GM19099 (cell line): Measurements from ENCODE around the gene FHAD1.

ENCODE experiments used
- POLR2A ChIP-seq: IDR thresholded peaks from 3 replicates; pipeline ENCODE4 v1.6.1; 2011; ENCODE audit warnings: low read depth; ENCODE audit not compliant: insufficient read length; ENCODE audit errors: extremely low read depth

Gene FHAD1

DNA sequence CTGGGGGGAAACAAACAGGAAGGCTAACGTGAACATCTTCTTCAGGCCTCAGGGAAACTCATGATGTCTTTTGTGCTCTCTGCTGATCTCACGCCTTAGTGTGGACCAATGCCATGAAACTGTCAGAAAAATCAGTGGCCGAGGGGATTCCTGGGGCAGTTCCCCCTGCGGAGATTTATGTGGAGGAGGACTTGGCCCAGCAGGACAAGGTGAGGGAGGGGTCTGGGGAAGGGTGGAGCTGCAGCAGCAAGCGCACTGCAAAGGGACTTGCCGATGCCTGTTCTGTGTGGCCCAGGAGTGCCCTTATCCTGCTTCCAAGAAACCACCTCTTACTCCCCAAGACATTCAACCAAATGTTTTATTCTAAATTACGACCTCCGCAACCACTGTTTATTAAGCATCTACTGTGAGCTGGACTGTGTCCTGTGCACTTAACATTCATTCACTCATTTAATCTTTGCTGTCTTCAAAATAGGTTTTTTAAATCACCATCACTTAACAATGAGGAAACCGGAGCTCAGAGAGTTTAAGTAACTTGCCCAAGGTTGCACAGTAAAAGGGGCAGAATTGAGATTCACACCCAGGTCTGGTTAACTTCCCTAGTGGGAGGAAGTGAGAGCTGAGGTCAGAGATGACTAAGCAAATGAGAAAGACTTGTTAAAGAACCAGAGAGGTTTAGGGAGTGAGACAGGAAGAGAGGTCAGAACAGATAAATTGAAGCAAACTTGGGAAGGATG is 49.7 kb downstream of the FHAD1 start:
- TF ChIP-seq POLR2A = no peak

DNA sequence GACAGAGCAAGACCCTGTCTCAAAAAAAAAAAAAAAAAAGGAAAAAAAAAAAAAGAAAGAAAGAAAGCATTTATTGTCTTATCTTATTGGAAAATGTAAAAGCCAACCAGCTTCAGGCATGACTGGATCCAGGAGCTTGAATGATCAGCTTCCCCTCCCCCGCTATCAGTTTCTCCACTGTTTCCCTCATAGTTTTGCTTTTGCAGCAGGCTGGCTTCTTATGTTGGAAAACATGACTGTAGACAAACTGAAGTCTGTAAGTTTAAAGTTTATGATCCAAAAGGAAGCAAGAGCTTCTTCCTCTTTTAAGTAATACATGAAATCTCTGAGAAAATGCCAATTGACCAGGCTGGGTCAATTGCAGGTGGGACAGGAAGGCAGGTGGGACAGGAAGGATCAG is 52.2 kb downstream of the FHAD1 start:
- TF ChIP-seq POLR2A = no peak

DNA sequence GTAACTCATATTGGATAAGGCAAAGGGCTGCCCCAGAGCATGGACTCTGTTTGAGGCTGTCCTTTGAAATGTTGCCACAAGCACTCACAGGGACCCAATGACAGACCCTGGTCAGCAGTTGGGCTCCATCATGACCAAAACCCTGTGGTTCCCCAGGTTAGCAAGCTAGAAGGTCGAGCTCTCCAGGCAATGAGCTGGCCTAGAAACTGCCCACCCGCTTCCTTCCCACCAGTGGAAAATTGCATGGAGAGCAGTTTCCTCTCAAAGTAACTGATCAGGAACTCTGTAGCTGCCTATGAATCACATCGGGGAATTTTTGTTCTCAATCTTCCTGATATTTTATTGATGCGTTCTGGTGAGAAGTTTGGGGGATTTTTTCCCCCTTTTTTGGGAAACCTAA is 52.8 kb downstream of the FHAD1 start:
- no peak for TF ChIP-seq POLR2A

DNA sequence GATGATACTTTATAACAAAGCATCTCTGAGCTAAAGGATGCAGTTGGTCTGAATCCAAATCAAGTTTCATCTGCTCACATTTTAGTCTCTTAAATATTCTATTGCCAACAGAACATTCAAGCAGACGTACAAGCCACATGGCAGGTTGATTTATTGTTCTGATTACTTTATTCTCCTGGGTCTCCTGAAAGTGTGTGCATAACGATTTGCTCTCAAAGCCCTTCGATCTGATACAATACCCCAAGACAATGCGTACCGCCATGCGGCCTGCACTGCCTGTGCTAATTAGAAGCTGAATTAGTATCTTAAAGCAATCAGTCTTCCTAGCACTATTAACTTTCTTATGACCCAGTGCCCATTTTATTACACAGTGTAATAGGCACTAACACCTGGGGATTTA is 56.9 kb downstream of the FHAD1 start:
- no peak for TF ChIP-seq POLR2A

DNA sequence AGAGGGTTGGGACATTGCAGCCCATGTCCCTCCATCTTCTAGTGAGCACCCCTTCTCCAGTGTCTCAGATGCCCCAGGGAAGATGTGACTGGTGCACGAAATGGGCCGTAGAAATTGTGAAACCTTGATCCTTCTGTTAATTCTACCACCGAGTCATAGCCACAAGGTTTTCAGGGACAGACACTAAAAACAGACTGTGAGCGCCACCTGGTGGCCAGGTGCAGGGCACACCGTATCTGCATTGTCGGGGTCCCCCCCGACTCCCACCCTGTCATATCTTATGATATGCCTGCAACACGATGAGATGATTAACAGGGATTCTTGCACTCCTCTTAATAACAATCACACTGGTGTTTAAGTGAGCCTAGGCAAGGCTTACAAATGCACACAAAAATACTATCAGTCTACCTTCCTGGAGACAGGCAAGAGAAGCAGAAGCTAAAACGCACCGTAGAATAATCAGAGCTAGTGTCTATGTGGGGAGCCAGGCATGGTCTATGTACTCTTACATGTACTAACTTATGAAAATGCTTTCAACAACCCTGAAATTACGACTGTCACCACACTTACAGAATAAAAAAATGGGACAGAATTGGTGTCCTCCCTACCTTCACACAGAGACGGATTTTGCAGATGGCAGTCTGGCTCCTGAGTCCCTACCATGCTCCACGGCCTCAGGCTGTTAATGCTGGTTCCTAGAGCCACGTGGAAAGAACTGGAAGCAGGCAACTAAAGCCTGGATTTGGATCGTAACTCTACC is 57.9 kb downstream of the FHAD1 start:
- TF ChIP-seq POLR2A = no peak

DNA sequence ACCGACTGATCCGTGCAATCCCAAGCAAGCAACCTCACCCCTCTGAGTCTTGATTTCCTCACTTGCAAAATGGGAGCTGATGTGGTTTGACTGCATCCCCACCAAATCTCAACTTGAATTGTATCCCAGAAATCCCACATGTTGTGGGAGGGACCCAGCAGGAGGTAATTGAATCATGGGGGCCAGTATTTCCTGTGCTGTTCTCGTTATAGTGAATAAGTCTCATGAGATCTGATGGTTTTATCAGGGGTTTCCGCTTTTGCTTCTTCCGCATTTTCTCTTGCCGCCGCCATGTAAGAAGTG is 58.4 kb downstream of the FHAD1 start:
- no peak for TF ChIP-seq POLR2A

DNA sequence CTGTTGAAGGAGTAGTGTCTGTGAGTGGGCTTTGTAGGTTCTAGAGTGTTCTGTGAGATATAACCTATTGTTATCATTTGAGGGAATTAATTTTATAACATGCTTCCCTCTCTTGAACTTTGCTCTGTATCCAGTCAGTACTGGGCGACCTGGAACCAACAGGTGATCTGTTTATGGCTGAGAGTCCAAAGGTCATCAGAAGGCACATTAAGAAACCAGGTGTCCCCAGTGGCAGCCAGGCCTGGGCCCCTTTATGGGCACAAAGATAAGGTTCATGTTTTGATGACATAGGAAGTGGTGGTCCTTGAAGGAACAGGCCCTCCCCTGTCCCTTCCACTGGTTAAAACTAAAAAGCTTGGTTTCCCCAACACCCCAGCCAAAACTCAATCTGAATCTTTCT is 61.1 kb downstream of the FHAD1 start:
- no peak for TF ChIP-seq POLR2A

DNA sequence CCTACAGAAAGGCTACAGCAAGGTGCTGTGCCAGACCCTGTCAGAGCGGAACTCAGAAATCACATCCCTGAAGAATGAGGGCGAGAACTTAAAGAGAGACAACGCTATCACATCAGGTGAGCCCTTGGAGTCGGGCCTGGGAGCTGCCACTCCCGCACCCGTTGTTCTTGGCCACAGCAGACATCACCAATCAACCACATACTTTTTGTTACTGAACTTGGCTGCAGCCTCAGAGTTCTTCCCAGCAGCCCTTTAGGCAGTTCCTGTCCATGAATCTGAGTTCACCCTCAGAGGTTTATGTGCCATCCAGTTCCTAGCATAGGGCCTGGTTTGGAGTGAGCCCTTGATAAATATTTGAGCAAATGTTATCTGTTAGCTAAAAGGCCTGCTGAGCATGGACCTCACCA is 61.6 kb downstream of the FHAD1 start:
- TF ChIP-seq POLR2A = no peak

DNA sequence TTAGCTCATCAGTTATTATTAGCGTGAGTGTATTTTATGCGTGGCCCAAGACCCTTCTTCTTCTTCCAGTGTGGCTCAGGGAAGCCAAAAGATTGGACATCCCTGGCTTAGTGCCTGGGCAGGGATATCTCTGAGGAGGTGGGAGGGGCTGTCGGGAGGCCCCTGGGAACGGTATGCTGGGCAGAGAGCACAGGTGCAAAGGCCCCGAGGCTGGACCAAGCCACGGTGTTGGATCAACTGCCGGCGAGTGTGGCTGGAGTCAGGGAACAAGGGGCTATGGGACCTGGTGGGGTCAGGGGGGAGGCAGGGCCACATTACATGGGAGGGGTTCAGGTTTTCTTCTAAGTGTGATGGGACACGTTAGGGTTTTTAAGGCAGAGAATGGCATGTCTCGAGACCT is 62.7 kb downstream of the FHAD1 start:
- TF ChIP-seq POLR2A = no peak

DNA sequence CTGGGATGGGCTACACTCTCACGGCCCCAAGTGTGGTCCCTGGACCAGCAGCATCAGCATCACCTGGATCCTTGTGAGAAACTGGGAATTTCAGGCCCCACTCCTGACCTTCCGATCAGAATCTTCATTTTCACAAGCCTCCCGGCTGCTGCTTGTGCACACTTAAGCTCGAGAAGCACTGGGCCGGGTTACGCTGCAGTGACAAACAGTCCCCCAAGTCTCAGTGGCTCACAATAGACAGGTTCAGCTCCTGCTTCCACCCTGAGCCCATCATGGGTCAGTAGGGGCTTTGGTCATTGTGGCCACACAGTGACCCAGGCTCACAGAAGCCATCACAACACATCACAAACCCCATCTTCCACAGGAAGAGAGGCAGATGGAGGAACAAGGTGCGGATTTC is 63.5 kb downstream of the FHAD1 start:
- TF ChIP-seq POLR2A = no peak

DNA sequence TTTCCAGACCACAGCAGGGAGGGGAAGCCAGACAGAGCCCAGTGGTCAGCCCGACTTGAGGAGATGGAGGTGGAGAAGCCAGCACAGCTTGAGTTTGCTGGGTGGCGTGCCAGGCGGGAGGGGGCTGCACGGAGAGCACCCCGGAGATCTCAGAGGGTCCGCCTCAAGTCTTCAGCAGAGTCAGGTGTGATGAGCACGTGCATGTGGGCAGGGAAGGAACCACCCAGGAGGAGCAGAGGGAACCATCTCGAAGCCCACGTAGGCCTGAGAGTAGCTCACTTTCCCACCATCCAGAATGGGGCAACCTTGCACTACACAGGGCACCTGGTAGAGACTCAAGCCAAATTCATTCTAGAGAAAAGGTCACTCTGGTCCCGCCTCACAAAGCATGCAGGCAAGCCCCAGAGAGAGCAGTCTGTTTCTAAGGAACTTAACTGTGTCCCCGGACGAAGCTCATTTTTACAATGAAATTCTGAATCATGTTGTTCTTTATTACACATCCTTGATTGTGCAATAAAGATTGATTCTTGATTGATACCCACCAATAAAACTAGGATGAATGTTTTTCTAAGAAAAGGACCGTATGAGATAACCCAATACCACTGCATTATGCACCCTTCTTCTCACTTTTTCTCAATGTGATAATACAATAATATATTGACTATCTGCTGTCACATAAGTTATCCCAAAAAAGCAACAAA is 64.2 kb downstream of the FHAD1 start:
- TF ChIP-seq POLR2A = no peak

DNA sequence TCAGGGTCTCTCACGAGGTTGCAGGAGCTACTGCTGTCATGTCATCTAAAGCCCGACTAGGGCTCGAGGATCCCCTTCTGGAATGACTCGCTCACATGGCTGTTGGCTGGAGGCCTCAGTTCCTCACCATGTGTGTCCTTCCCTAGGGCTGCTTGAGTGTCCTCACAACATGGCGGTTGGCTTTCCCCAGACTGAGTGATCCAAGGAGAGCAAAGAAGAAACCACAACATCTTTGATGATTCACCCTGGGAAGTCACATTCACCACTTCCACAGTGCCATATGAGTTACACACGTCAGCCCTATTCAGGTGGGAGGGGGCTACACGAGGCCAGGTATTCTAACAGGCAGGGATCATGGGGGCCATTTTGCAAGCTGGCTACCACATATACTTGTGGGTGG is 64.9 kb downstream of the FHAD1 start:
- TF ChIP-seq POLR2A = no peak

DNA sequence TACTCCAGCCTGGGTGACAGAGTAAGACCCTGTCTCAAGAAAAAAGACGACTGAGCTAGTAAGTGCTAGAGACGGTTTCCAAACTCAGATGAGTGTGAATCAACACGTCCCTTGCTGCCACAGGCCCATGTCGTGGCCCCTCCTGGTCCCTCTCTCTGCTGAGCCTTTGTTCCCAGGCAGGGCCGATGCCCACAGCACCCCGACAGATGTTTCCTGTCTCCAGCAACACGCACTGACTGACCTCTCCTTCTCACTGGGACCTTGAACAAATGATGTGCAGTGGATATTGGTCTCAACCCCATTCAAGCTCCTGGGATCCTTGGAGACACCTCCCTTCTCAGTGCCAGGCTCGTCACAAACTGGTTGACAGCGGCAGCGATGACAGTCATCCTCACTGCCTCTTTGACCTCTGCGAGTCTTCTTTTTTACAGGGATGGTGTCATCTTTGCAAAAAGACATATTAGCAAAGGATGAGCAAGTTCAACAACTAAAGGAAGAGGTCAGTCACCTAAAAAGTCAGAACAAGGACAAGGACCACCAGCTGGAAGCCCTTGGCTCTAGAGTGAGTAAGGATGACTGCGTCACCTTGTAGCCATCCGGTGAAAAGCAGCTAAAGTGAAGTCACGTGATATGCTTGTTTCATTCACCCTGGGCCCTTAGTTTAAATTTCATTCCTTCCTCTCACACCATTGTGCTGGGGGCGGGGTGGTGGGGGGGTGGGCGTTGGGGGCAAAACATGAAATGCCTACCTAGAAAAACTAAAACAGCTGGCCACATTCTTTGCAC is 65.8 kb downstream of the FHAD1 start:
- no peak for TF ChIP-seq POLR2A

DNA sequence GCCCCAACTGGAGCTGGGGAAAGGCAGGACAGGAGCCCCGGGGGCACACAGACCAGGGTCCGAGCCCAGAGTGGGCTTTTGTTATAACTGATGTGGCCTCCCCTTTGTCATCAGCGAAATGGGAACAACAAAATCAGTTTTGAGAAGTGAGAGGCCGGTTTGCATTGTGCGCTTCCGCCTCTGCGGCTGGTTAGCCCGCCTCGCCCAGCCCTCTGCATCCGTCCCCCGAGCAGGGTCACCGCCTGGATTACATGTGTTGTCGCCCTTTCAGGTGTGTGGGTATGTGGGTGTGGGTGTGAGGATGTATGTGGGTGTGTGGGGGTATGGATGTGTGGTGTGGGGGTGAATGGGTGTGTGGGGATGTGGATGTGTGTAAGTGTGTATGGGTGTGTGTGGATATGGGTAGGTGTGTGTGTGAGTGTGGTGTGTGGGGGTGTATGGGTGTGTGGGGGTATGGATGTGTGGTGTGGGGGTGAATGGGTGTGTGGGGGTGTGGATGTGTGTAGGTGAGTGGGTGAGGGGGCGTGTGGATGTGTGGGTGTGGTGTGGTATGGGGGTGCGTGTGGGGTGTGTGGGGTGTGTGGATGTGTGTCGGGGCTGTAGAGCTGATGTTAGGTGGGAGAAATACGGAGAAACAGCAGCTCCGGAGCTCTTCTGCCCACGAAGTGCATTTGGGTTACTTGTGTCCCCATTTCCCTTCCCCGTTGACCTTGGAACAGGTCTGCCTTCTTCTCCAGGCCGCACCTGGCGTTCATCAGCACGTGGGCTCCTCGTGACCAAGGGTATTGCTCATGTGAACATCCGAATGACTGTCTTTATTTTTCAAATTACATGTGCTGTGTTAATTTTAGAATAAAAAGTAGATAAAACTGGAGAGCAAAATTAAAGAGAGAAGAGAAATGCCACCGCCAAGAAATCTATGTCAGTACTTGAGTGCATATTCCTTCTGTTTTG is 67.6 kb downstream of the FHAD1 start:
- TF ChIP-seq POLR2A = no peak
